GM18498 (cell line): ENCODE data around the gene DPF3.

ENCODE experiments used
- ATAC-seq: cut with Tn5 transposase; IDR thresholded peaks from one replicate; pipeline ENCODE4 v1.9.1; 2021; ENCODE audit warnings: mild to moderate bottlenecking, moderate library complexity; ENCODE audit not compliant: unreplicated experiment

Gene DPF3

DNA sequence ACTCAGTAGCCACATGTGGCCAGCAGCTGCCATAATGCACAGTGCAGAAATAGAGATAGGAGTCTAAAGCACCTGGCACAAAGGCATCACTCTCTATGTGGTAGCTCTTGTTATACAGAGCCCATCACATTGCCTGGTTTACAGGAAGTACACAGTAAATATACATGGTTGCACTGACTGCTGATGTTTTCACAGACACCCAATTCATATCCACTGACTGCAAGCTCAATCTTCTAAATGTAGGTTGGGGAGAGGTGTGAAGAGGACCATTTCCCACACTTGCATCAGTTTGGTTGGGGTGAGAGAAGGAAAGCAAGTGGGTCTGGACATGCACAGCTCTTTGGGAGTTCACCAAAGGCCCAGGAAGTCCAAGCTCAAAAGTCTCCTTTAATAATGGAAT lies 172.8 kb downstream of the DPF3 start:
- no peak for ATAC-seq

DNA sequence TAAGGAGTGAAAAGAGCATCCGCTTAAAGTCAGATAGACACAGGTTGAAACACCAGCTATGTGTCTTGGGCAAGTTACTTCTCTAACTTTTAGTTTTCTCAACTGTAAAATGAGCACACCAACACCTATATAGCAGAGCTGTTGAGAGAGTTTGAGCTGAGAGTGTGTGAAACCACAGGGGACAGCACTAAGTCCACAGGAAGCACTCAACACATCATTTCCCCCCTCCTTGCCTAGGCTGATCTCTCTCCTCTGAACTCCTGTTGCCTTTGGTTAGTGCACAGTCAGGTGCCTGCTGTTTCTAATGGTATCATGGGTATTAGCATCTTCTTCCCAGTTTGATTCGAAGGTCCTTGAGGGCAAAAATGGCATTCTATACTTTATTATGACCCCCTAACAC lies 176.7 kb downstream of the DPF3 start:
- ATAC-seq, result no peak

DNA sequence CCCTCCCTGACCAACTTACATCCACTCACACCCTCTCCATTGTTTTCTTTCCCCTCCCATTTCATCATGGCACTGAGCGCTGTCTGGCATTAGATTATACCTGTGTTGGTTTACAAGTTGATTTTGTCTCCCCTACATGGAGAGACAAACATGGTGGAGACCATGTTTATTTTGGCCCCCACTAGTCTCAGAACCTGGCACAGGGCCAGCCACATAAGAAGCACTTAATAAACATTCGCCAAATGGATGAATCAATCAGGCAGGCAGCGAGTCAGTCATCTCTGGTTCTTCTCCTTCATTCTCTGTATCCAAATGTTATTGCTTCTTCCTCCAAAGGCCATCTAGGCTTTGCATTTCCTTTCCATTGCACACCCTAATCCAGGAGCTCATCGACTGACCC lies 177.4 kb downstream of the DPF3 start:
- no peak for ATAC-seq

DNA sequence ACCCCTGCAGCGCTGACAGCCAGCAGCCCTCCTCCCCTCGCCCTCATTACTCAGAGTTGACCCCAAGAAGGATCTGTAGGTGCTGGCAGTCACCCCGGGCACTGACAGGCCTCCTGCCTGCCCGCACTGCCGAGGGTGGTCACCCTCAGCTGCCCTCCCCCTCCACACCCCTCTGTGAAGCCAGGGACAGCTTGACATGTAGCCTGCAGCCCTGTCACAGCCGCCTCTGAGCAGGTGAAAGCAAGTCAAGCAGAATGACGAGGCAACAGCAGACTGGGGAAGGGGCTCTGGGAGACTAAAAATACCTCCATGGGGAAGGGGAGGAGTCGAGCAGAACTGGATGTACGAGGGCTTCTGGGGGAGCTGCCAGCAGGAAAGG lies 178.1 kb downstream of the DPF3 start:
- ATAC-seq, result no peak

DNA sequence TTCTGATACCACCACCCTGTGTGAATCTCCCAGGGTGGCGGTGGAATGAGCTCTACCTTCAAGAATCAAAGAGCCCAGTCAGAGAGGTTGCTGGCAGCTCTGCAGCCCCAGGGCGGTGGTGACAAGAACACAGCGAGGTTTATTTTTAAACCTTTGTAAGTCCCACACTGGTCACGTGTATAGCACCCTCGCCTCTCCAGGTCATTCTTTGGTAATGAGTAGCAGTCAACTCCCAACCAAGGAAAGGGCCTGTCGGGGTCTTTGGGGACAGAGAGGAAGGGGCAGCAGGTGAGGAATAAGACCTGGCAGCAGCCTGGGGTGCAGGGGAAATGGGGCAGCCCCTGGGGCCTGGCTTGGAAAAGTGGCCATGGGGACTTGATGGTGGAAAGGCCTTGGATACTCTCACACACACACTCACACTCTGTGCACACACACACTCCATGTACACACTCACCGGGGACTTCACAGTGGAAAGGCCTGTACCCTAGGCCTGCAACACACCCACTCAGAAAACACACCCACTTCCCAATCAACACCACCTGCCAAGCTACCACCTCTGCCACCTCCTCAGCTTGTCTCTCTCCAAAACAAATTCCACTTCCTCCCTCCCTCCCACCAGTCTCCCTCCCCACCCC lies 178.6 kb downstream of the DPF3 start:
- ATAC-seq, result peak; percentile 66

DNA sequence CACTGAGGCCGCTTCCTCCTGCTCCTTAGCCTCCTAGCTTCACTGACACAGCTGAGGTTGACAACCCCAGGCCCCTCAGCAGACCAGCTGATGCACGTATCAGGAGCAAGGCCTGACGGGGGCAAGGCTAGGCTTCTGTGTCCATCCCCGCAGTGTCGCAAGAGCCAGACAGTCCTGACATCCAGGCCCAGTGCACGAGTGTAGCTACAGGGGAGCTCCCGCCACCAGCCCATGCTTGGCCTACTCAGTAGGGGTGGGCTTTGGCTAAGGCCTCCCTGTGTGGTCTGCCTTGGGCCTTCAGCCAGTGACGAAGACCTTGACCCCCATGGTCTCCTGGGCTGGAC lies 179.1 kb downstream of the DPF3 start:
- ATAC-seq, result peak; percentile 35

DNA sequence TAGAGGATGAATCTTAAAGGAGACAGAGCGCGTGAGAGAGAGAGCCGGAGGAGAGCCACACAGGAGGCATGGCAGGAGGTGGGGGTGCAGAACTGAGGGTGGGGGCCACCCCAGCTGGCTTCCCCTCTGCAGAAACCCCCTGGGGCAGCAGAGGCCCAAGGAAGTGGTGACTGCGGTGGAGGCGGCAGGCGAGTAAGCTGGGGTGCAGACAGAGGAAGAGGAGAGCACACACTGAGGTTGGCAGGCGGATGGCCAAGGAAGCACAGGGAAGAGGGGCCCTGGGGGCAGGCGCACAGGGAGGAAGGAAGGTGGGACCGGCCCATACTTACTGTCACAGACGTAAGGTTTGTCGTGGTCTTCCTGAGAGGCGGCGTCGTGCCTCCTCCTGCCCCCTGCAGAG lies 179.8 kb downstream of the DPF3 start:
- peak; percentile 77 for ATAC-seq

DNA sequence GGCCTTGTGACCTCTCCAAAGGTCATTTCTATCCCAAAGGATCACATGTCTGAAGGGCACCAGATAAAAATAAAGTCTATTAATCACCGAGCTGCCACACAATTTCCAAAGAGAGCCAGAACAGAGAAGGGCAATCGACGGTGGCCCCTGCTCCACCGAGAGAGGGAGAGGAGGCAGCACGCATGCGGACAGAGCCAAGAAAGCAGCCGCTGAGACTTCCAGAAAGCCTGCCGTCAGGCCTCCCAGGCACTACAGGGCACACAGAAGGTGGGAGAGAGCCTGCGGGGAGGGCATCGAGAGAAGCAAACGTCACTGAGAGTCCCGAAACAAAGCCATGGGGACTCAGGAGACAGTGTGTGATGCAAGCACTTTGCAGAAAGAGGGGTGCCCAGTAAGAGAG lies 182.0 kb downstream of the DPF3 start:
- no peak for ATAC-seq

DNA sequence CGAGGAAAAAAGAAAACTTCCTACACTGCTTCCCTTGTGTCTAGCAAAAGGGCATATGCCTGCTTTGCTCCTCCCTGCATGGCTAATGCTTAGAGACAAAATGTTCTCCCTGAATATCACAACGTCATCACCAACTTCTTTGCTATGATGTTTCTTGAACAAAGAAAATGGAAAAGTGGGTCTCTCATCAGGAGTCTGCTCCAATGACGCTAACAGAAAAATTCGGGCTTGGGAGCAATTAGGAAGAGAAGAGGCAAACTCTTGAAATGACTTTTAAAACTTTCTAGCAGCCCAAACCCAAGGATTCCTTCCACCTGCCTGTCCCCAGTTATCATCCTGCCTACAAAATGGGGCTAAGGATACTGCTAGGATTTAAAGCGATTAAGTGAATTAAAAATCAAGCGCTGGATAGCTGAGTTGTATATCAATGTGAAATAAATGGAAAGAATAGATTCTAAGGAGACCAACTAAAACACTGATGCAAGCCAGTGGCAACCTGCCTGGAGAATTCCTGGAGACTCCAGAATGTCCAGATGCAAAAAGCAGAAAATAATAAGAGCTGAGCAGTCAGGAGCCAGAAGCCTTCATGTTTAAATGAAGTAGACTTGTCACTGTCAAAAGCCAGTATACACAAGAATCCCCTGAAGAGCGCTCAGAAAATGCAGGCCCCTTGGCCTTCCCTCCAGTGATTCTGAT lies 183.8 kb downstream of the DPF3 start:
- no peak for ATAC-seq

DNA sequence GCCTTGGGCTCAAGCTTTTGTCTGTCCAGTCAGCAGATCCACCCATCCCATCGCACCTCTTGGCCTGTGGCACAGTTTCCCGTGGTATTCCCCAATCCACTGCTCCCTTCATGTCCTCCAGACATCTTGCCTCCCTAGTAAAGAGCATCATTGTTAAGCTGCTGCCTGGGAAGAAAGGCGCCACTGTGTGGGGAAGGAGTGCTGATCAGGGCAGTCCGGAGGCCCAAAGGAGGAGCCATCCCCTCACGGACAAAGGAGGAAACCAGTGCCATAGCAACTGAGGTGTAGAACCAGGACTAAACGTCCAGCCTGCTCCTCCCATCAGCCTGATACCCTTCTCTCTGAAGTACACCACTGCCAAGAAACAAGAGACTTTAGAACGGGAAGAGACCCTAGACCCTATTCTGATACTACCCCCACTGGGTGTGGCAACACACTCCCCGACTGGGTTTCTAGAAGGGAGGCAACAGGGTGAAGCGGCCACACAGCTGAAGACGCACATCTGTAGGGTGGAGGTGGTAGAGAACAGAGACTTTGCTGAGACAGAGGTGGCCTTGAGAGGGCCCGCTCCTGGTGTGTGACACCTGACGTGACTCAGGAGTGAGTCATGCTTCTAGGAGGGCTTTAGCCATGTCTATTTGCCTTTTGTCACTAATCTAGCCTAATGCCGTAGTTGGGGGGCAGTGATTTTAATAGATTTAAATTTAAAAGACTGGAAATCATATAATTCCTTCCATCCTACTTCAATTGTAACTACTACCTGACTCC lies 185.0 kb downstream of the DPF3 start:
- ATAC-seq, result no peak

DNA sequence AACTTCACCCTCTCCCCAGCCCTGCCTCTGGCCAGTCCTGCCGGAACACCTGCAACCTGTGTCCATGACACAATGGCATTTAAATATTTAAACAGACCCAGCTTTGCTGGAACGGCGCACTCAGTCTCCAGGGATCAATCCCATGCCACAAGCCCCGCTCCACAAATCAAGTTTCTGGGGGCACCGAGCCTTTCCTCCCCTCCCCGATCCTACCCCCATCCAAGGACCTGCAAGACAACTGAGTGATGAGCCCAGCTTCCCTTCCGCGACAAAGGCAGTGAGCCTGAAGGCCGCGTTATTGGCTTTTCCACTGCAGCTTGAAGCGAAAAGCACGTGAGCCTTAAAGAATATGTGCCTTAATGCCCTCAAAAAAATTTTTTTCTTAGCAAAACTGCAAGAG lies 185.7 kb downstream of the DPF3 start:
- no peak for ATAC-seq

DNA sequence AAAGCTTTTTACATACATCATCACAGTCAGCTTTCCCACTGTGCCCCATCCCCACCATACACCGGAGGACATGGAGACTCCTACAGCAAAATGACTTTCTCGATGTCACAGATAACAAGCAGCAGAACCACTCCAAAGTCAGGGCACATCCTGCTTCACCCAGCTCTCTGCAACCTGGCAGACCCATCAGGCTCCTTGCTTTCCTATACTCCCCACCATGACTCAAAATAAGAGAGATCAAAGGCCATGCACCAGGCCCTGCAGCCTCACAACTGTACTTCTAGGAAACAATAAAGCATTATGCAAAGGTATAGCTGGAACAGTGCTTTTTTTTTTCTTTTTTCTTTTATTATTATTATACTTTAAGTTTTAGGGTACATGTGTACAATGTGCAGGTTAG lies 187.4 kb downstream of the DPF3 start:
- ATAC-seq, result no peak

DNA sequence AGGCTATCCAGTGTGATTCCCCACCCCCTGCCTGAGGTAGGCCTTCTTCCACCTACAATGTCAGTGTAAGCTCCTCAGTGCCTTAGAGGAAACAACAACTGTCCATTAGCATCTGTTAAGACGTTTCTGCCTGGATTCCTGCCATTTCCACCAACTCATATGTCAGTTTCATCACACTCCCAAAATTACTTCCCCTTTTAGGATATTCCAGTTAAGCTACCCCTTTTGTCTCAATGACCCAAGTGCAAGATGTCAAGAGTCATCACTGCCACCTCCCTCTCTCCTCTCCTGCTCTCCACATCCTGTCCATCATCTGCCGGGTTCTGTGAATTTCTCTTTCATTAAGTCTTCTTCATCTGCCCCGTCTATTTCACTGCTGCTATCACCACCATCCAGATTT lies 189.4 kb downstream of the DPF3 start:
- no peak for ATAC-seq

DNA sequence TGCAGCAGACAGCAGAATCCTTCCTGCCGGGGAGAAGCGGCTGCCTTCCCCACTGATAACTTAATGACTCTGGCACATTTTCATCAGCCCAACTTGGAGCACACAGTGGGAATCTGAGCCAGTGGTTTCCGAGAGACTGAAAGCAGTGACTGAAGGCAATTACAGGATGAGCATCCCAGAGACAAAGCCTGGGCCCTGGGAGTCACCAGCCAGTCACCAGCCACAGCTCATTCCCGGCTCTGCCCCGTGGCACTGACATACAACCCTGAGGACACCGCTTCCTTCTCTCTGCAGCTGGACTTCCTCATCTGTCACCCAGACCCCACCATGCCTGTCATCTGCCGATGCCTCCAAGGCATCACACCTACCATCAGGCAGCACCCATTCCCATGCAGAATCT lies 192.3 kb downstream of the DPF3 start:
- ATAC-seq, result no peak

DNA sequence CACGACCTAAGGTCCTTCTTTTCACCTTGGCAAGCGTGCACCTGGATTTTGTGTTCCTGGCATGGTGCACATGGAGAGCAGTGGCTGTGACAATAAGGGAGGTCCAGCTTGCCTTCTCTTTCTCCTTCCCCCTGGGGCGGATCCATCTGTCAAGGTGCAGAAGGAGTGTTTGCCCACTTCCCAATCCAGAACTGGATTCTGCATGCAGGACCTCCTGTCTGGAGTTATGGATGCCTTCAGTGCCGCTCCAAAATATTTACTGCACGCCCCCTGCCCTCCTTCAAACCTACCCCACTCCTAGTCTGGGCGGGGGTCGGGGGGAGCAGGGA lies 192.7 kb downstream of the DPF3 start:
- ATAC-seq, result no peak

DNA sequence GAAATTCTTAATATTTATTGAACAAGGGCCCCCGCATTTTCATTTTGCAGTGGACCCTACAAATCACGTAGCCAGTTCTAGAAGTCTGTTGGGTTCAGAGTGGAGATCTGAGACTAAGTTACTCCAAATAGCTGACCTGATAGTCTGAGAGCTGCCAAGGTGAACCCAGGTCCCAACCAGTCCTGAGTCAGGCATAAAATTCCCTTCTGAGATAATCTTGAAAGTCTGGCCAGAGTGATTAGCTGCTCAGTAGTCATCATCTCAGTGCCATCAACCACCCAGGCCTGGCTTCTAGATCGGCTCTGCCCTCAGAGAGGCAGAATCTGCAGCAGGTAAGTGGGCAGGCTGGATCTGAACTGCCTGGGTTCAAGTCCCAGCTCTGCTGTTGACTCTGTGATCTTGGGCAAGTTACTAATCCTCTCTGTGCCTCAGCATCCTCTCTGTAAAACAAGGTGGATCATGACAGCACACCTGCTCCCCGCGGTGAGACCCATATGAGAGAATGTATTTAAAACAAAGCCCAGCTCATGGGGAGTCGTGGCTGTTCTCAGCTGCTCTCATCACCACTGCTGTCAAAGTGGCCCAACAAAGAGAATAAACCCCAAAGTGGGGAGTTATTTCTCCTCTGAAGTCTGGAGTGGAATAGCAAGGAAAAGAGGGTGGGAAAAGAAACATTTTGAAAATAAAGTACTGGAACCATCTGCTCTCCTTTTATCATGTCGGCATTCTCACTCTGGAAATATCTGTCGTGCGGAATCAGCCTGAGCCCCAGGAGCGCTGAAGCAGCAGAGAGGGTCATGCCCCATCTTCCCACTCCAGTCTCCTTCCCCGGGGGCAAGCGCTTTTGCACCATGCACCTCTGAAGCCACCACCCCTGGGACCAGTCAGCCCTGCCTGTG lies 193.3 kb downstream of the DPF3 start:
- no peak for ATAC-seq

DNA sequence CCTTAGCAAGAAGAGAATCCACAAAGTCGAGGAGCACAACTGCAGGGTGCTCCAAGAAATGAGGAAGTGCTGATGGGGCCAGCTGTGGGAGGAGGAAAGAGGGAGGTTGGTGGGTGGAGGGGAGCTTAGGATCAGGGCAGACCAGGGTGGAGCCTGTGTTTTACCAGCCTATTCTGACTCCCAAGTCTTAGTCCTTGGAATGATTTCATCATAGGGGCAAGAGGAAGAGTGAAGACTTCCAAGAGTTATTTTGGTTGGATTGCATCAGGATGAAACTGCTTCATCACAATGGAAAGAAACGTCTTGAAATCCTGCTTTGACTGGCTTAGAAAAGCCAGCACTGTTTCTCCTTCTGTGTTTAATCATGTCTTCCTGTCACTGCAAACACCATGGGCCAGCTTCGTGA lies 194.0 kb downstream of the DPF3 start:
- no peak for ATAC-seq

DNA sequence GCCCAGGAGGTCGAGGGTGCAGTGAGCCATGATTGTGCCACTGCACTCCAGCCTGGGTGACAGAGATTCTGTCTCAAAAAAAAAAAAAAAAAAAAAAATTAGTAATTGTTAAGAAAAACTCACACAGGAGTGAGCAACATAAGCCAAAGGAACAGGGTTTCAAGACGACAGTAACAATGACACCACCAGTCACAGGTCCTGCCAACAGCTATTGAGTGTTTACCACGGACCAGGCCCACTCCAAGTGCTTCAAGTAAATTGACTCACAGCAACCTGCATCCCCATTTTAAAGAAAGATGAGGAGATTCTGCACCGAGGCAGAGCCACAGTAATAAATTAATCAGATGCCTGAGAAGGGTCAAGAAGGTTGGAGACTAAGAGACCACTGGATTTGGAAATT lies 194.5 kb downstream of the DPF3 start:
- ATAC-seq, result no peak

DNA sequence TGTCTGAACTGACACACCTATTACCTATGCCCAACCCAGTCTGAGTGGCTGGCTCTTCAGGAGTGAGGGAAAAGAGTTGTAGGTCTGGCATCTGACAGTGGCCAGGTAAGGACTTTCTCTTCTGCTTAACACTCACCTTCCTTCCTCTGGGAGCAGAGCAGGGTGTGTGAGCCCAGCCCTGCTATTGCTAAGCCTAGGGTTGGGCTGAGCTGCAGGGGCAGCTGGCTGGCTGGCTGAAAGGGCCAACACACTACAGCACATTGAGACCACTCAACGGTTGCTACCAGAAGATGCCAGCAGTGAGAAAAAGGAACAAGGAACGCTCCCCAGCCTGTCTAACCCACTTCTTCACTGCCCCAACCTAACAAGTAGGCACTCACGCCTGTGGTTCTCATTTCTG lies 201.2 kb downstream of the DPF3 start:
- no peak for ATAC-seq

DNA sequence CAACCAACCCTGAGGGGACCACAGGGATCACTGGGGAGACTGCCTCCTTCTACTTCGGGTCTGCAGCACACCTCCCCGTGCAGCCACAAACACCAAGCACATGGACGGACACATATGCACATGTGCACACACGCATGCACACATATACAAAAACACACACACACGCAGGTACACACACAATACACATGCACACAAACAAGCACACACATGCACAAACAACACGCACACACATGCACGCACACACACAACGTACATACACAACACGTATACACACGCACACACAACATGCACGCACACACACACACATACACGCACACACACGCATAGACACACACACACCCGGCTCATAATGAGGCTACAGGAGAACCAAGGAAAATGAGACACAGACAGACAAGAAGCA lies 203.6 kb downstream of the DPF3 start:
- ATAC-seq, result no peak

DNA sequence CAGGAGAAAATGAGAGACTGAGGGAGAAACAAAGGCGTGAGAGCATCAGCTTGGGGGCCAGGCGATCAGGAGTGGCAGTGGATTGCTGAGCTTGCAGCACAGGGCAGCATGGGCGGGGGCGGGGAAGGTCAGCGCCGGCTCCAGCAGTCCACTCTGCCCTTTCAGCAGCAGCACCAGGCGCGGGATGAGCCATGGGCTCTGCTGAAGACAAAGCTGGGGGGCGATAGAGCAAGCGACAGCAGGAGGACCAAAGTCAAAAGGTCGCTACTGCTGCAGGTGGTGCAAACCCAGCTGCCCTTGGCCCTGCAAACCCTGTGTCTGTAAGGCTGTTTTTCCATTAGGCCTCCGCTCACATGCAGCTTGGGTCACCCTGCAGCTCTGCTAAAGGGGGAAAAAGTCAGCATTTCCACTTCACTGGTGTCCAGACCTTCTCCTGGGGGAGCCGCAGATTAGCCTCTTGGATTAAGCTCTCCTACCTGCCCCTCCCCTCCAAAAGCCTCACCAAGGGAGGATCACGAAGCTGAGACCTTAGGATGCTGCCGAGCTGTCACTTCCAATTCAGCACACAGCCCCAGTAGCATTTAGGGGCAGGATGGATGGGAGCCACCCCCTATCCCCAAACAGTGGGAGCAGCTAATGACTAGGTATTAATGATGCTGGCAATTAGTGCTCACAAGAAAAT lies 204.8 kb downstream of the DPF3 start:
- no peak for ATAC-seq
